Progenitor cell of endocrine pancreas (in vitro differentiated cells): Measurements from ENCODE around the gene RAB36. TPM values are rescaled to one million over a fixed set of nuclear protein-coding genes. Genes with fewer than 3 reads are reported as not detected.

ENCODE experiments used
- DNase-seq: peaks from one replicate; pipeline ENCODE4 v3.0.0; 2021; ENCODE audit warnings: low spot score; ENCODE audit not compliant: unreplicated experiment
- H3K27ac Mint-ChIP-seq: 2 replicates; pipeline ENCODE4 v1.8.0; 2021; ENCODE audit warnings: mild to moderate bottlenecking, moderate library complexity, mixed read lengths
- H3K27me3 Mint-ChIP-seq: 2 replicates; pipeline ENCODE4 v1.8.0; 2021; ENCODE audit warnings: mixed read lengths
- H3K36me3 Mint-ChIP-seq: 2 replicates; pipeline ENCODE4 v1.8.0; 2022; ENCODE audit warnings: mixed read lengths; ENCODE audit not compliant: insufficient read depth
- H3K4me1 Mint-ChIP-seq: 2 replicates; pipeline ENCODE4 v1.8.0; 2021; ENCODE audit warnings: low read depth, mixed read lengths
- H3K4me3 Mint-ChIP-seq: 2 replicates; pipeline ENCODE4 v1.8.0; 2021; ENCODE audit warnings: low read depth, mild to moderate bottlenecking, moderate library complexity, mixed read lengths
- H3K9me3 Mint-ChIP-seq: 2 replicates; pipeline ENCODE4 v1.8.0; 2021; ENCODE audit warnings: low read depth, mixed read lengths
- total RNA-seq: library from RNA; stranded (reverse); gene quantifications from 2 replicates; pipeline ENCODE4 v1.2.1, GENCODE V29; 2021
- TF ChIP-seq, protein P1 (sequence below): fragments of 200-600 bp; sonication (generic); IDR thresholded peaks from one replicate; pipeline ENCODE4 v1.5.0; 2021; ENCODE audit warnings: antibody characterized with exemption, mild to moderate bottlenecking; ENCODE audit not compliant: unreplicated experiment

RAB36 gene
- total RNA-seq, 1 donor from 2014 or later: 10.3 TPM

DNA sequence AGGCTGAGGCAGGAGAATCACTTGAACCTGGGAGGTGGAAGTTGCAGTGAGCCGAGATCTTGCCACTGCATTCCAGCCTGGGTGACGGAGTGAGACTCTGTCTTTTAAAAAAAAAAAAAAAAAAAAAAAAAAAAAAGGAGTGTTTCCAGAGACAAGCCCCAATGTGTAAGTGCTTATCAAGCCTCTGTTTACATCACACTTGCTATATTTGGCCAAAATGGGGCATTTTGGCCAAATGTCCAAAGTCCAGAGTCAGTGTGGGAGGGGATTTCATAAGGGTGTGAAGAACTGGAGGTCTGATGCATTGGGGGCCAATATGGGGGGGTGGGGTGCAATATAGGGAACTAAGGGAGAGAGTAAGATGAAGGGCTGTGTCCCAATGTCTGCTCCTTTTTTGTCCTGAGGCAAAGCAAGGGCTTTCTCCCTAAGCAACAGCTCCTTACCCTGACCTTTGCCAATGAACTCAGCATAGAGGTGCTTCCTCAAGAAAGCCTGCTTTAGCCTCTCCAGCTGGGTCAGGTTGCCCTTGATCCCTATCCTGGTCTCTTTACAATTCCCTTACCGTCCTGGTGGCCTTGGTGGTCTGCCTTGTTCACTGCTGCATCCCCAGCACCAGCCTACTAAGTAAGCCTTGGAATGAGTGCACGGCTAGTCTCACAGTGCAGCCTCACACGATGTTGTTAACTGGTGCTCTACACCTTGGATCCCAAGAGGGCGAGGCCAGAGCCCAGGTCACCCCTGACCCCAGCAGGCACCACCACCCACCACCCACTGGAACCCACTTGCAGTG, 21.0 kb downstream of the RAB36 start:
- TF ChIP-seq, protein P1, sequence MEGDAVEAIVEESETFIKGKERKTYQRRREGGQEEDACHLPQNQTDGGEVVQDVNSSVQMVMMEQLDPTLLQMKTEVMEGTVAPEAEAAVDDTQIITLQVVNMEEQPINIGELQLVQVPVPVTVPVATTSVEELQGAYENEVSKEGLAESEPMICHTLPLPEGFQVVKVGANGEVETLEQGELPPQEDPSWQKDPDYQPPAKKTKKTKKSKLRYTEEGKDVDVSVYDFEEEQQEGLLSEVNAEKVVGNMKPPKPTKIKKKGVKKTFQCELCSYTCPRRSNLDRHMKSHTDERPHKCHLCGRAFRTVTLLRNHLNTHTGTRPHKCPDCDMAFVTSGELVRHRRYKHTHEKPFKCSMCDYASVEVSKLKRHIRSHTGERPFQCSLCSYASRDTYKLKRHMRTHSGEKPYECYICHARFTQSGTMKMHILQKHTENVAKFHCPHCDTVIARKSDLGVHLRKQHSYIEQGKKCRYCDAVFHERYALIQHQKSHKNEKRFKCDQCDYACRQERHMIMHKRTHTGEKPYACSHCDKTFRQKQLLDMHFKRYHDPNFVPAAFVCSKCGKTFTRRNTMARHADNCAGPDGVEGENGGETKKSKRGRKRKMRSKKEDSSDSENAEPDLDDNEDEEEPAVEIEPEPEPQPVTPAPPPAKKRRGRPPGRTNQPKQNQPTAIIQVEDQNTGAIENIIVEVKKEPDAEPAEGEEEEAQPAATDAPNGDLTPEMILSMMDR: no peak
- DNase-seq: no peak
- Mint-ChIP-seq H3K36me3 (peaks cover 3% of the 10 kb centered on the region), H3K4me1 (peaks cover 2% of the 10 kb centered on the region), H3K27ac (peak overlapping the region; percentile 56), H3K9me3 (no peaks in the 10 kb centered on the region), H3K27me3 (no peaks in the 10 kb centered on the region), H3K4me3 (no peak overlapping the region)

DNA sequence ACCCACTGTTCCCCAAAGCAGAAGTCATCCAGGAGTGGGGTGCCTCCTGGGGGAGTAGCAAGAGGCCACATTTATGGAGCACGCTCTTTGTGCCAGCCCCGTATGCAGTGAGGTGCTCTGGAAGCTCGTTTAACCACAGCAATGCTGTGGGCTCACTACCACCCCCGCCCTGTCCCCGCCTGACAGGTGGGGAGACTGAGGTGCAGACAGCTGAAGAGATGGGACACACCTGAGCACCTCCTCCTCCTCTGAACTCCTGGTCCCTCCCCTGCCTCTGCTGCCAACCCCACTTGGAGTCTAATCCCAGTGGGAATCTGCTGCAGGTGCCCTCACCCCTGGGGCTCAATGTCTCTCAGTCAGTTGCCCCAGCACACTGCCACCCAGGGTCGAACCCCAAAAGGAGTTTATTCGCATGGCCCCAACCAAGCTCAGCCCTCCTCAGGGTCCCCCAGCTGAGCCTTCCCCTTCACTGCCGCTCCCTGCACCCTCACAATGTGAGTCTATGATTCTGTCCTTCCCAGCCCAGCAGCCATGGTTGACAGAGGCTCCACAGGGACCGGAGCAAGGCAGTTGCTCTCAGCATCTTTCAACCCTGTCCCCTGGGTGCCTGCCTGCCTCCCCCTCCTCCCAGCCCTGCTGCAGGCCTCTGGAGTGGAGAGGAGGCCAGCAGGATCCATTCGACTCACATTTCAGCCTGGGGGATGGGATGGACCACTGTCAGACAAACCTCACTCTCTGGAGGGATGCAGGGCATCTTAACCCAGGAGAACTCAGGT, 21.8 kb downstream of the RAB36 start:
- Mint-ChIP-seq H3K4me1 (peaks cover 2% of the 10 kb centered on the region), H3K27me3 (no peaks in the 10 kb centered on the region), H3K27ac (peak overlapping the region; percentile 56), H3K36me3 (peaks cover 3% of the 10 kb centered on the region), H3K4me3 (no peak overlapping the region), H3K9me3 (no peaks in the 10 kb centered on the region)
- no peak for DNase-seq
- TF ChIP-seq, protein P1: no peak

DNA sequence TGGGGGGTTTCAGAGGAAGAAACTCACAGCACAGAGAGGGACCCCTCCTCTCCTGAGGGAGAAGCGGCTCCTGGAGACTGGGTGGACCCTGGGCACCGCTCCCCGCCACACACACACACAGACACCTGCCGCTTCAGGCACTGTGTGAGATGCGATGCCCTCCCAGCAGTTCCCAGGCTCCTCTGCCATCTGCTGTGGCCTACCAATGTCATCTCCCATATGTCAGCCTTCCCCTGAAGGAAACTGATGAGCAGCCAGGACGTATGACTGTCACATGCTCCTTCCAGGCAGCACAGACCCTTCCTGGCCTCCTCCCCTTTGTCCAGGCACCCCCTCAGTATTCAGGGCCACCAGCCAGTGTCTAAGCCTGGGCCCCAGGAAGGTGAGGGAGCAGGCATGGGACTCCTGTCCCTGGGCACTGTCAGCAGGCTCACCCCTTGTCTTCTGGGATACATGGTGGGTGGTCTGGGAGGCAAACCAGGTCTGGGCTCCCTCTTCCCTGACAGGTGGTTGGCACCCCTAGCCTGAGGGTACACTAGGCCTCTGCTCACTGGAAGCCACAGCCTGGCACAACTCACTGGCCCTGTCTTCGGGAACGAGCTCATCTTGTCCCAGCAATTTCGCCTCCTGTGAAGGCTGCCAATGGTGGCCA, 23.2 kb downstream of the RAB36 start:
- DNase-seq: no peak
- Mint-ChIP-seq H3K27ac (no peak overlapping the region), H3K36me3 (no peaks in the 10 kb centered on the region), H3K27me3 (no peaks in the 10 kb centered on the region), H3K4me1 (peaks cover 2% of the 10 kb centered on the region), H3K4me3 (no peak overlapping the region), H3K9me3 (no peaks in the 10 kb centered on the region)
- TF ChIP-seq, protein P1: no peak

DNA sequence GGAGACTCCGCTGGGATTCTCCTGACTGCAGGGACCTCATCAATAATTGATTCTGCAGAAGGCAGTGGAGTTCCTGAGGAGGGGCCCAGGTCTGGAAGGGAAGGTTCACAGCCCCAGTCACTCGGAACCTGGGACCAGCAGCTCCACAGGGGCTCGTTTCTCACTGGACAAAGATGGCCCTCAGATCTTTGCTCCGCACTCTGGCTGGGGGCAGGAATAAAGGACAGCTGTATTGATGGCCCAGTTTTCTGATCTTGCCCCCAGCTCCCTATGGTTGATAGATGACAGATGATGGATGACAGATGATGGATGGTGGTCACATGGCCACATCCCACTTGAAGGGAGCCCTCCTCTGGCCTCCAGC, 23.7 kb downstream of the RAB36 start:
- TF ChIP-seq, protein P1: no peak
- H3K36me3 Mint-ChIP-seq: peaks cover 2% of the 10 kb centered on the region
- no peak overlapping the region for H3K4me3 Mint-ChIP-seq
- no peaks in the 10 kb centered on the region for H3K27me3 Mint-ChIP-seq
- peaks cover 4% of the 10 kb centered on the region for H3K4me1 Mint-ChIP-seq
- H3K9me3 Mint-ChIP-seq: no peaks in the 10 kb centered on the region
- DNase-seq: no peak
- no peak overlapping the region for H3K27ac Mint-ChIP-seq

DNA sequence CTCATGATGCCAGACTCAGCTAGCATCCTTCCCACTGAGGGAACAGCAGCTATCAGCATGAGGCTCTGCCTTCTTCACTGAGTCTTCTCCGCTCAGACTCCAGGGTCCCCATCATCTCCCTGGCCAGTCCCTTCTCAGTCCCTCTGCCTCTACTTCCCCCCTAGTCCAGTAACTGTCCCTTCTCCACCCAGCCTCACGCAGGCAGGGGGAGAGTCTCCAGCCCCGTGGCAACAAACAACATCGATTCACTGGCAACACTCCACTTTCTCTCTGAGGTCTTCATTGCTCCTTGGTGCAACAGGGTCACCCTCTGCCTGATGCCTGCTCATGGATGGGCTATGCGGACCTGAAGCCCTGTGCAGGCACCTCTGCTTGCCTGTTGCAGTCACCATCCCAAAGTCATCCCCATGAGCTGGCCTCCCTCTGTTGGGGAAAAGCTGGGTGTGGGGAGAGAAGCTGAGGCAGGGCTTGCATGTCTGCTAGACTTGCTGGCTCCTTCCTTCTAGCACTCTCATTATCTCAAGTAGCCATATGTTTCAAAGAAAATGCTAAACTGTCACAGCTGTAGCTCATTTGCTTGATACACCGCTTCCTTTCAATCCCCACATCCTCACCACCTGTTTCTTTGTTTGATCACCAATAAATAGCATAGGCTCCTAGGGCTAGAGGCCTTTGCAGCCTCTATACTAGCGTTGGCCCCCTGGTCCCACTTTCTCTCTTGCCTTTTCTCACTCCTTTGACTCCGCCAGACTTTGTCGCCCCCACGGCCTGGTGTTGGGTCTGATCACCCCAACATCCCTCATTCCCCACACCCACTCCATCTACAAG, 30.8 kb downstream of the RAB36 start:
- H3K36me3 Mint-ChIP-seq: peaks cover 20% of the 10 kb centered on the region
- no peaks in the 10 kb centered on the region for H3K27me3 Mint-ChIP-seq
- DNase-seq: no peak
- H3K4me1 Mint-ChIP-seq: peaks cover 14% of the 10 kb centered on the region
- no peak overlapping the region for H3K4me3 Mint-ChIP-seq
- peaks cover 16% of the 10 kb centered on the region for H3K9me3 Mint-ChIP-seq
- TF ChIP-seq, protein P1: no peak
- no peak overlapping the region for H3K27ac Mint-ChIP-seq
